Measurements from ENCODE around the gene RINL.

Gene RINL

DNA sequence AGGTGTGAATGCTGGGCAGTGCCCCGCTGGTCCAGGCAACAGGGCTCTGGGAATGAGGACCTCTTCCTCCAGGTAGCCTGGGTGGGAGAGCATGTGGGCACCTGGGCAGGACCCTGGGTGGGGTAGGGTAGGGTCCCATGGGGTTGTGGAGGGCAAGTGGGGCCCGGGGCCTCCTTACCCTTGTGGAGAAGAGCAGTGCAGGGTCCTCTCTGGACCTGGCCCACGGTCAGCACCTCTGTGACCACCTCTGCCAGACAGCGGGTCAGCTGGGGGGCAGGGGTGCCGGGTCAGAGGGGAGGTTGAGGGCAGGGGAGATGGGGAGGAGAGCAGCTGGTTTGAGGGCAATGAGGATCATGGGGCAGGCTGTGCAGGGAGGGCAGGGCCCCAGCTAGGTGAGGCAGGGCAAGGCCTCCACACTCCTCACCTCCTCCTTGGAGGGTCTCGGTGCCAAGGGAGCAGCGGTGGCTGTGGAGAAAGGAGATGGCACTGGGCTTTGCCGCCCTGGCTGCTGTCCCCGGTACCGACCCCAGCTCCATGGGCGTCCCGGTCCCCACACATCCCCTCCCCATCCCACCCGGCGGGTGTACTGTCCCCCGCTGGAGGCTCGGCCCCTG, 33.4 kb upstream of the RINL start:
- Histone ChIP-seq H3K27ac (ENCODE audit: poor library complexity, severe bottlenecking) (no peak overlapping the region), H3K4me1 (ENCODE audit: insufficient read depth, poor library complexity, severe bottlenecking) (no peaks in the 10 kb centered on the region), H3K36me3 (ENCODE audit: low read depth) (no peaks in the 10 kb centered on the region), H3K27me3 (ENCODE audit: insufficient read depth, poor library complexity, severe bottlenecking) (no peaks in the 10 kb centered on the region), H3K4me3 (ENCODE audit: severe bottlenecking) (no peak overlapping the region), H3K9me3 (ENCODE audit: severe bottlenecking) (no peaks in the 10 kb centered on the region)
- TF ChIP-seq, protein P1, sequence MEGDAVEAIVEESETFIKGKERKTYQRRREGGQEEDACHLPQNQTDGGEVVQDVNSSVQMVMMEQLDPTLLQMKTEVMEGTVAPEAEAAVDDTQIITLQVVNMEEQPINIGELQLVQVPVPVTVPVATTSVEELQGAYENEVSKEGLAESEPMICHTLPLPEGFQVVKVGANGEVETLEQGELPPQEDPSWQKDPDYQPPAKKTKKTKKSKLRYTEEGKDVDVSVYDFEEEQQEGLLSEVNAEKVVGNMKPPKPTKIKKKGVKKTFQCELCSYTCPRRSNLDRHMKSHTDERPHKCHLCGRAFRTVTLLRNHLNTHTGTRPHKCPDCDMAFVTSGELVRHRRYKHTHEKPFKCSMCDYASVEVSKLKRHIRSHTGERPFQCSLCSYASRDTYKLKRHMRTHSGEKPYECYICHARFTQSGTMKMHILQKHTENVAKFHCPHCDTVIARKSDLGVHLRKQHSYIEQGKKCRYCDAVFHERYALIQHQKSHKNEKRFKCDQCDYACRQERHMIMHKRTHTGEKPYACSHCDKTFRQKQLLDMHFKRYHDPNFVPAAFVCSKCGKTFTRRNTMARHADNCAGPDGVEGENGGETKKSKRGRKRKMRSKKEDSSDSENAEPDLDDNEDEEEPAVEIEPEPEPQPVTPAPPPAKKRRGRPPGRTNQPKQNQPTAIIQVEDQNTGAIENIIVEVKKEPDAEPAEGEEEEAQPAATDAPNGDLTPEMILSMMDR (IDR thresholded peaks at IDR 0.05; ENCODE audit: poor library complexity, severe bottlenecking), result no peak
- peak; percentile 15; the same call in 1 of the 3 replicates for ATAC-seq (ENCODE audit: low read depth)
- no peak for DNase-seq (ENCODE audit: low spot score)

DNA sequence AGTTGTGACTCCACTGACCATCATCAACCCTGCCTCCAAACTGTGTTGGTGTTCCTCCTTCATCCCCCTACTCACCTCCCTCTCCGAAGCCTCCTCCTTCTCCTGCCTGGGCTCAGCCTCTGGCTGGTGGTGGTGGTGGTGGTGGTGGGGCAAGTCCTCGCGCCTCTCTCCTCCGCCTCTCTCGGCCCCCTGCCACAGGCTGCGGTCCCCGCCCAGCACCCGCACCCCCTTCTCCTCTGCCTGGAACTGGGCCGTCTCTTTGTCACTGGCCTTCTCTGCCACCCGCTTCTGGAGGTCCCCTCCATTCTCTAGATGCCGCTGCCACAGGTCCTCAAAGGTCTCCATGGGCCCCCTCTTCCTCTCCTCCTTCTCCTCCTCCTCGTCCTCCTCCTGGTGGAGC, 32.4 kb upstream of the RINL start:
- Histone ChIP-seq H3K4me3 (ENCODE audit: severe bottlenecking) (no peak overlapping the region), H3K9me3 (ENCODE audit: severe bottlenecking) (no peaks in the 10 kb centered on the region)
- TF ChIP-seq, protein P1 (IDR thresholded peaks at IDR 0.05; ENCODE audit: poor library complexity, severe bottlenecking), result no peak

DNA sequence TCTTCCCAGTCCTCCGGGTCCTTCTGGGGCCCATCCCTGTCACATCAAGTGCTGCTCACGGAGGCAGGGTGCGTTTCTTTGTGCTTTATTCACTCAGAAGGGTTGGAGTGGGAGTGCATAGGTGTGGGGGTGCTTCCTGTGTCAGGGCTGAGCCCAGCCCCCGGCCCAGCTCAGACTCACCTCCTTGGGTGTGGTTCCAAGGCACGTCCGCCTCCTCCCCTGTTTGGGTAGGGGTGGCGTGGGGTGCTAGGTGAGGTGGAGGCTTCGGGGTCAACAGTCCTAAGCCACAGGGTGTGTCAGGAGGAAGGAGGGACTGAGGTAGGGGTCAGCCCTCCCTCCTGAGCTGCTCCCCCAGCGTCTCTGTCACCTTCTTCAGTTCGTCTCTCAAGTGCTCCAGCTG, 30.8 kb upstream of the RINL start:
- no peak for ATAC-seq (ENCODE audit: low read depth)
- TF ChIP-seq, protein P1 (IDR thresholded peaks at IDR 0.05; ENCODE audit: poor library complexity, severe bottlenecking), result no peak
- H3K27ac ChIP-seq (ENCODE audit: poor library complexity, severe bottlenecking), result no peak overlapping the region

More for the DNA sequence above, 32.4 kb upstream of the RINL start:
- Histone ChIP-seq H3K27me3 (ENCODE audit: insufficient read depth, poor library complexity, severe bottlenecking) (no peaks in the 10 kb centered on the region), H3K4me1 (ENCODE audit: insufficient read depth, poor library complexity, severe bottlenecking) (no peaks in the 10 kb centered on the region), H3K27ac (ENCODE audit: poor library complexity, severe bottlenecking) (no peak overlapping the region), H3K36me3 (ENCODE audit: low read depth) (no peaks in the 10 kb centered on the region; the same call in 1 of the 2 replicates)
- DNase-seq (ENCODE audit: low spot score) (no peak), ATAC-seq (ENCODE audit: low read depth) (no peak)

DNA sequence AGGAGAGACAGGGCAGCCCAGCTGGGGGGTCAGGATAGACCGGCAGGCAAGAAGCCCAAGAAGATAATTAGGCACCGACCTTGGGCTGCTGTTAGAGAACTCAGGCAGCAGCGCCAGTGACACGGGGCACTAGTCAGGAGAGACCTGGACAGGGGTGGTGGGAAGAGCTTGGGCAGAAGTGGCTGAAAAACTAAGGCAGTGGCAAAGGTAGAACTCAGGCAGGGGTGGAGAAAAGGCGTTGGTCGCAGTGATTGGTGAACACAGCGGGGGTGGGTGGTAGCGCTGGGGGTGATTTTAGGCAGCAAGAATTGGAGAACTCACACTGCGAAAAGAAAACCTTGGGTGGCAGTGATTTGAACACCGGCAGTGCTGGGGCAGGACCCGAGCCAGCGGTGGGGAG, 29.6 kb upstream of the RINL start:
- Histone ChIP-seq H3K27me3 (ENCODE audit: insufficient read depth, poor library complexity, severe bottlenecking) (no peaks in the 10 kb centered on the region), H3K9me3 (ENCODE audit: severe bottlenecking) (no peaks in the 10 kb centered on the region)
- TF ChIP-seq, protein P1 (IDR thresholded peaks at IDR 0.05; ENCODE audit: poor library complexity, severe bottlenecking), result no peak

More for the DNA sequence above, 30.8 kb upstream of the RINL start:
- H3K4me3 ChIP-seq (ENCODE audit: severe bottlenecking), result no peak overlapping the region
- no peaks in the 10 kb centered on the region for H3K27me3 ChIP-seq (ENCODE audit: insufficient read depth, poor library complexity, severe bottlenecking)
- DNase-seq (ENCODE audit: low spot score), result no peak
- no peaks in the 10 kb centered on the region for H3K4me1 ChIP-seq (ENCODE audit: insufficient read depth, poor library complexity, severe bottlenecking)
- H3K36me3 ChIP-seq (ENCODE audit: low read depth), result no peaks in the 10 kb centered on the region; the same call in 1 of the 2 replicates
- H3K9me3 ChIP-seq (ENCODE audit: severe bottlenecking), result no peaks in the 10 kb centered on the region

DNA sequence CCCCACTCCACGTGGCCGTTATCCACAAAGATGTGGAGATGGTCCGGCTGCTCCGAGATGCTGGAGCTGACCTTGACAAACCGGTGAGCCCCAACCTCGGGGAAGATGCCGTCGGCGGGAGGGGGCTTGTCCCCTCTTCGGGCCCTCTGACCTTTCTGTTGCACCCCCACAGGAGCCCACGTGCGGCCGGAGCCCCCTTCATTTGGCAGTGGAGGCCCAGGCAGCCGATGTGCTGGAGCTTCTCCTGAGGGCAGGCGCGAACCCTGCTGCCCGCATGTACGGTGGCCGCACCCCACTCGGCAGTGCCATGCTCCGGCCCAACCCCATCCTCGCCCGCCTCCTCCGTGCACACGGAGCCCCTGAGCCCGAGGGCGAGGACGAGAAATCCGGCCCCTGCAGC, 29.2 kb upstream of the RINL start:
- Histone ChIP-seq H3K4me1 (ENCODE audit: insufficient read depth, poor library complexity, severe bottlenecking) (no peaks in the 10 kb centered on the region), H3K9me3 (ENCODE audit: severe bottlenecking) (no peaks in the 10 kb centered on the region), H3K27ac (ENCODE audit: poor library complexity, severe bottlenecking) (no peak overlapping the region), H3K36me3 (ENCODE audit: low read depth) (no peaks in the 10 kb centered on the region; the same call in 1 of the 2 replicates), H3K4me3 (ENCODE audit: severe bottlenecking) (no peak overlapping the region), H3K27me3 (ENCODE audit: insufficient read depth, poor library complexity, severe bottlenecking) (no peaks in the 10 kb centered on the region)
- TF ChIP-seq, protein P1 (IDR thresholded peaks at IDR 0.05; ENCODE audit: poor library complexity, severe bottlenecking), result no peak
- DNase-seq (ENCODE audit: low spot score) (no peak), ATAC-seq (ENCODE audit: low read depth) (no peak)

More for the DNA sequence above, 29.6 kb upstream of the RINL start:
- no peaks in the 10 kb centered on the region for H3K4me1 ChIP-seq (ENCODE audit: insufficient read depth, poor library complexity, severe bottlenecking)
- ATAC-seq (ENCODE audit: low read depth), result no peak
- DNase-seq (ENCODE audit: low spot score), result no peak
- H3K36me3 ChIP-seq (ENCODE audit: low read depth), result no peaks in the 10 kb centered on the region; the same call in 1 of the 2 replicates
- no peak overlapping the region for H3K27ac ChIP-seq (ENCODE audit: poor library complexity, severe bottlenecking)
- no peak overlapping the region for H3K4me3 ChIP-seq (ENCODE audit: severe bottlenecking)
